Upper lobe of right lung (tissue), 1 donor: ENCODE measurements around the gene EPN3. TPM values are rescaled to one million over a fixed set of nuclear protein-coding genes. Genes with fewer than 3 reads are reported as not detected.

Source experiments
- ATAC-seq: fragments of 200-7000 bp; cut with Tn5 transposase; one replicate; pipeline ENCODE4 v1.9.1; 2020; ENCODE audit warnings: mild to moderate bottlenecking, moderate library complexity
- DNase-seq: peaks from one replicate; pipeline ENCODE4 v3.0.0-alpha.2; 2020
- H3K27ac ChIP-seq: fragments of 200-600 bp; one replicate; pipeline ENCODE4 v1.8.0; 2022
- H3K27me3 ChIP-seq: fragments of 200-600 bp; one replicate; pipeline ENCODE4 v1.8.0; 2022; ENCODE audit warnings: mild to moderate bottlenecking
- H3K36me3 ChIP-seq: fragments of 200-600 bp; one replicate; pipeline ENCODE4 v1.8.0; 2022
- H3K4me1 ChIP-seq: fragments of 200-600 bp; one replicate; pipeline ENCODE4 v1.8.0; 2022
- H3K4me3 ChIP-seq: fragments of 200-600 bp; one replicate; pipeline ENCODE4 v1.8.0; 2022; ENCODE audit warnings: mild to moderate bottlenecking
- H3K9me3 ChIP-seq: fragments of 200-600 bp; one replicate; pipeline ENCODE4 v1.8.0; 2022
- CTCF ChIP-seq: fragments of 200-600 bp; IDR thresholded peaks from one replicate; pipeline ENCODE4 v1.8.0; 2022; ENCODE audit warnings: antibody characterized with exemption
- intact Hi-C: fragments of 100-400 bp; cut with DNase I; formaldehyde crosslinking; loops from one replicate; pipeline ENCODE4 v1.11.0; 2022
- total RNA-seq: library from RNA; stranded (reverse); fragmentation: NEBNext Ultra II Directional; extraction: Animal tissue kit (Norgen Biotek cat#: 25700); gene quantifications from one replicate; pipeline ENCODE4 v1.2.1, GENCODE V29; 2021
- donor health status: DM: no; HTN: yes; CAD: no; lungs with severe emphysema.

The EPN3 gene
- total RNA-seq, 1 donor from 2014 or later: 0.09 TPM

GRCh38 chr17:50576864-50577263 lies 44.3 kb downstream of the EPN3 start:
- DNase-seq: no peak
- H3K27ac ChIP-seq: no peak overlapping the region
- H3K4me1 ChIP-seq: no peaks in the 10 kb centered on the region
- H3K36me3 ChIP-seq: no peaks in the 10 kb centered on the region
- TF ChIP-seq CTCF: no peak
- intact Hi-C loops: no loop called here
- H3K9me3 ChIP-seq: no peaks in the 10 kb centered on the region
- no peaks in the 10 kb centered on the region for H3K27me3 ChIP-seq
- no peak for ATAC-seq
- no peak overlapping the region for H3K4me3 ChIP-seq

- H3K27me3 ChIP-seq: no peaks in the 10 kb centered on the region
- intact Hi-C loops: no loop called here
- ATAC-seq (no peak), DNase-seq (no peak)
- H3K9me3 ChIP-seq: no peaks in the 10 kb centered on the region
- no peak overlapping the region for H3K27ac ChIP-seq
- no peak for TF ChIP-seq CTCF
- no peaks in the 10 kb centered on the region for H3K36me3 ChIP-seq
- no peaks in the 10 kb centered on the region for H3K4me1 ChIP-seq
- no peak overlapping the region for H3K4me3 ChIP-seq
Observed at GRCh38 chr17:50577451-50577954, 45.0 kb downstream of the EPN3 start.

GRCh38 chr17:50578173-50578572 lies 45.6 kb downstream of the EPN3 start:
- Histone ChIP-seq H3K27ac (no peak overlapping the region), H3K36me3 (no peaks in the 10 kb centered on the region), H3K9me3 (no peaks in the 10 kb centered on the region), H3K27me3 (no peaks in the 10 kb centered on the region), H3K4me1 (no peaks in the 10 kb centered on the region), H3K4me3 (no peak overlapping the region)
- no peak for DNase-seq
- intact Hi-C loops: no loop called here
- no peak for TF ChIP-seq CTCF
- ATAC-seq: no peak

- Histone ChIP-seq H3K4me1 (no peaks in the 10 kb centered on the region), H3K27ac (no peak overlapping the region), H3K36me3 (no peaks in the 10 kb centered on the region), H3K27me3 (no peaks in the 10 kb centered on the region), H3K9me3 (no peaks in the 10 kb centered on the region), H3K4me3 (no peak overlapping the region)
- no peak for ATAC-seq
- TF ChIP-seq CTCF: no peak
- DNase-seq: no peak
- intact Hi-C loops: no loop called here
Observed at GRCh38 chr17:50579399-50579798, 46.9 kb downstream of the EPN3 start.

GRCh38 chr17:50580646-50581045 lies 48.1 kb downstream of the EPN3 start:
- no peak for ATAC-seq
- no peak for DNase-seq

More at GRCh38 chr17:50580646-50581045, 48.1 kb downstream of the EPN3 start:
- intact Hi-C loops: no loop called here
- Histone ChIP-seq H3K27ac (no peak overlapping the region), H3K4me3 (no peak overlapping the region), H3K9me3 (no peaks in the 10 kb centered on the region), H3K27me3 (no peaks in the 10 kb centered on the region), H3K36me3 (no peaks in the 10 kb centered on the region), H3K4me1 (no peaks in the 10 kb centered on the region)
- no peak for TF ChIP-seq CTCF
